Pons (tissue), 1 donor: ENCODE measurements around the gene ZNF264.
"Not testable (repeated sequence)": the region's sequence is repeated elsewhere in the genome, so short reads cannot be mapped to it uniquely, and the experiment has no call there.

Source experiments
- DNase-seq: peaks from one replicate; pipeline ENCODE4 v3.0.0-alpha.2; 2016; ENCODE audit warnings: low spot score

ZNF264 gene

GRCh38 chr19:57245066-57245465, 53.8 kb downstream of the ZNF264 start:
- no peak for DNase-seq

- no peak for DNase-seq
Measured at GRCh38 chr19:57245959-57246358, 54.7 kb downstream of the ZNF264 start.

- DNase-seq = no peak
Measured at GRCh38 chr19:57248646-57249045, 57.3 kb downstream of the ZNF264 start.

GRCh38 chr19:57249329-57249728, 58.0 kb downstream of the ZNF264 start:
- no peak for DNase-seq

- DNase-seq = not testable (repeated sequence)
Measured at GRCh38 chr19:57253767-57254166, 62.5 kb downstream of the ZNF264 start.

GRCh38 chr19:57262044-57262443, 70.7 kb downstream of the ZNF264 start:
- DNase-seq = no peak

- no peak for DNase-seq
Measured at GRCh38 chr19:57263244-57263741, 72.0 kb downstream of the ZNF264 start.

GRCh38 chr19:57267291-57267690, 76.0 kb downstream of the ZNF264 start:
- DNase-seq = no peak

GRCh38 chr19:57269515-57270250, 78.4 kb downstream of the ZNF264 start:
- DNase-seq = no peak

- no peak for DNase-seq
Measured at GRCh38 chr19:57271280-57271679, 80.0 kb downstream of the ZNF264 start.
